PFSK-1 (cell line): ENCODE results near the gene CLEC18A.

Experiments
- FOXP2 ChIP-seq: optimal IDR thresholded peaks from 2 replicates; pipeline ENCODE3; 2011; ENCODE audit warnings: borderline replicate concordance, control low read depth, inconsistent platforms; ENCODE audit not compliant: insufficient read depth; ENCODE audit errors: extremely low read length, extremely low read depth
- POLR2AphosphoS5 ChIP-seq: IDR thresholded peaks from 2 replicates; pipeline ENCODE4 v1.6.1; 2012; ENCODE audit warnings: low read depth, mild to moderate bottlenecking, control low read depth, low read length, moderate library complexity
- REST ChIP-seq, 2 experiments: IDR thresholded peaks; 2 replicates each; pipeline versions ENCODE4 v1.6.1 to v1.8.0; 2011 to 2012; ENCODE audit warnings: low read depth in 2 of 2, low read length in 2 of 2, control low read depth in 1 of 2, inconsistent platforms in 1 of 2, mild to moderate bottlenecking in 1 of 2, moderate library complexity in 1 of 2; ENCODE audit not compliant: insufficient read depth in 1 of 2
- SIN3A ChIP-seq: IDR thresholded peaks from 2 replicates; pipeline ENCODE4 v1.6.1; 2012; ENCODE audit warnings: mild to moderate bottlenecking, low read length, moderate library complexity, borderline replicate concordance; ENCODE audit not compliant: insufficient read depth
- TAF1 ChIP-seq: IDR thresholded peaks from 2 replicates; pipeline ENCODE4 v1.6.1; 2012; ENCODE audit warnings: low read length, control low read depth, borderline replicate concordance; ENCODE audit not compliant: insufficient read depth

CLEC18A gene

GRCh38 chr16:69909043-69909442, 42.1 kb upstream of the CLEC18A start:
- TF ChIP-seq TAF1 = no peak
- no peak for TF ChIP-seq REST (IDR thresholded peaks at IDR 0.05; ENCODE audit: insufficient read depth in 1 of 2, low read depth in 2 of 2, low read length in 2 of 2)
- no peak for TF ChIP-seq FOXP2
- no peak for TF ChIP-seq SIN3A
- no peak for TF ChIP-seq POLR2AphosphoS5

- no peak for TF ChIP-seq SIN3A
- no peak for TF ChIP-seq TAF1
- TF ChIP-seq POLR2AphosphoS5 = no peak
- TF ChIP-seq REST (IDR thresholded peaks at IDR 0.05; ENCODE audit: insufficient read depth in 1 of 2, low read depth in 2 of 2, low read length in 2 of 2) = no peak
- TF ChIP-seq FOXP2 = no peak
These were observed 41.4 kb upstream of the CLEC18A start for GRCh38 chr16:69909760-69910159.

- TF ChIP-seq FOXP2 (no peak), SIN3A (no peak), REST (IDR thresholded peaks at IDR 0.05; ENCODE audit: insufficient read depth in 1 of 2, low read depth in 2 of 2, low read length in 2 of 2) (no peak), TAF1 (no peak), POLR2AphosphoS5 (no peak)
These were observed 40.2 kb upstream of the CLEC18A start for GRCh38 chr16:69910964-69911363.

- TF ChIP-seq SIN3A = no peak
- TF ChIP-seq FOXP2 = no peak
- TF ChIP-seq TAF1 = no peak
- TF ChIP-seq REST (IDR thresholded peaks at IDR 0.05; ENCODE audit: insufficient read depth in 1 of 2, low read depth in 2 of 2, low read length in 2 of 2) = no peak
- TF ChIP-seq POLR2AphosphoS5 = no peak
These were observed 34.7 kb upstream of the CLEC18A start for GRCh38 chr16:69916462-69916861.

GRCh38 chr16:69917311-69917710, 33.8 kb upstream of the CLEC18A start:
- no peak for TF ChIP-seq TAF1
- TF ChIP-seq FOXP2 = no peak
- TF ChIP-seq REST (IDR thresholded peaks at IDR 0.05; ENCODE audit: insufficient read depth in 1 of 2, low read depth in 2 of 2, low read length in 2 of 2) = no peak
- no peak for TF ChIP-seq SIN3A
- TF ChIP-seq POLR2AphosphoS5 = no peak
